Hematopoietic multipotent progenitor cell treated with erythropoietin and hydrocortisone succinate and interleukin-3 and kit ligand, for 15 days (in vitro differentiated cells): ENCODE measurements around the gene GJA9.
"Not testable (repeated sequence)": the region's sequence is repeated elsewhere in the genome, so short reads cannot be mapped to it uniquely, and the experiment has no call there.

ENCODE experiments used
- DNase-seq: peaks from one replicate; pipeline ENCODE4 v3.0.0-alpha.2; 2015; ENCODE audit warnings: low spot score

The GJA9 gene

DNA sequence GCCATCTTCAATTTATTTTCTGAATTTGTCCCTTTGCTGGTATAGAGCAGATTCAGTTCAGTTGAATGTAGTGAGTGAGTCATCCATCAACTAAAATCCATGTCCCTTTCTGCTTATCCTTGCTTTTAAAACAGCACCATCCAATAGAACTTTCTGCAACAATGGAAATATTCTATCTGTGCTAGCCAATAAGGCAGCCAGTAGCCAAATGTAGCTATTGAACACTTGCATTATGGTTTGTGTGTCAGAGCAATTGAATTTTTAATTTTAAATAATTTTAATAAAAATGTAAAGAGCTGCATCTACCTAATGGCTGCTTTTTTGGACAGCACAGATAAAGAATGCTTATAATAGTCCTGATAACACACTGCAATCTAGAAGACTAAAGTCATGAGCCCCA is at the start of gene GJA9:
TSS of gene GJA9 (minus strand) at position 101 of the 400 bp plus-strand sequence. CDS start 5,489 bp downstream, outside the sequence.
- no peak for DNase-seq

GRCh38 chr1:38929476-38929875 is 48.1 kb upstream of the GJA9 start:
- no peak for DNase-seq

GRCh38 chr1:38929054-38929453 is 47.7 kb upstream of the GJA9 start:
- no peak for DNase-seq

- DNase-seq, result no peak
Observed at GRCh38 chr1:38926091-38926490, 44.7 kb upstream of the GJA9 start.

GRCh38 chr1:38925391-38925790 is 44.0 kb upstream of the GJA9 start:
- no peak for DNase-seq

DNA sequence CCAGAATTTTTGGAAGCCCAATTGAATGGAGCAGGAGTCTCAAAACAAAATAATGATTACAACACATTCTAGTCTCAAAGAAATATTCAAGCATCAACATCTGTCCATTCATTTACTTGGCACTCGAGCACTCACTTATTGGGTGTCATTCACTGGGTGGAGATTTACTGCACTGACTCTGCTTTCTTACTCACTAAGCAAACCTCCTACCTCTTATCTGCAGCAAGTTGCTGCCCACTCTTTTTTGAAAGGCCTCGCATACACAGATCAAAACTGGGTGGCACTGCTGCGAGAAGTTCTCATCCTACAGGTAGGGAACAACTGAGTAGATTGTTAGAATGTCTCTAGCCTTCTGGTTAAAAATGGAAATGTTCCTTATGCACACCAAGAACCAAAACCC is 42.2 kb upstream of the GJA9 start:
- peak; percentile 16 for DNase-seq

DNA sequence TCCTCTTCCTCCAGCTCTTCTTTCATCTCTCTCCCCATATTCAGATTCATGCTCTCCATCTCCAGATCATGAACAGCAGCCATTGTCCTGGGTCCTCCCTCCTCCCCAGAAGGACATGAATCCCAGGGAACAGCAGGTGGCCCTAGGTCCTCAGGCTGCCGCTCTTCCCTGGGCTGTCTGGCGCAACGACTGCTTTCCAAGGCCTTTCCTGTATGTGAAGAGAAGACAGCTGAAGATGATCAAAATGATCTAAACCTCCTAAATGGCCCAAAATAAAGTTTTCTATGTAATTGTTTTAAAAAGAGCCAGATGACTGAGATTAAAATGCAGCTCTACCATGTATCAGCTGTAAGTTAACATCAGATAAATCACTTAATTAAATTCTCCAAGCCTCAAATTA is 37.7 kb upstream of the GJA9 start:
- DNase-seq, result no peak

DNA sequence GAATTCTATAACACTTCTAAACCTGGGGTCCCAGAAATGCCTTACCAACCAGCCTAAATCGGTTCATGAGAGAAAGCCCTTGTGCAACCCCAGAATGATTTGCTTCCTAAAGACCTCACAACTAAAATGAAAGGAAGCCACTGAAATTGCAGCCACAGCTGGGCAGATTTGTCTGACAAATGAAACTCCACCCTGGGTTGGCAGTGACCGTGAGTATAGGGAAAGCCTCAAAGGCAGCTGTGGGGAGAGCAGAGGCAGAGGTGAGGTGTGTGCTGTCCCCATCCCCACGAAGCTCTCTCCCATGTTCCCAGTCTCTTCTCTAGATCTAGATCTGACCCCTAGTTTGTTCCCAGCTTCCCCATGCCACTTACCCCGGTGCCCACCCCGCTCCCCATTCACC is 37.2 kb upstream of the GJA9 start:
- no peak for DNase-seq

GRCh38 chr1:38917772-38918171 is 36.4 kb upstream of the GJA9 start:
- no peak for DNase-seq

GRCh38 chr1:38917337-38917736 is 36.0 kb upstream of the GJA9 start:
- no peak for DNase-seq

DNA sequence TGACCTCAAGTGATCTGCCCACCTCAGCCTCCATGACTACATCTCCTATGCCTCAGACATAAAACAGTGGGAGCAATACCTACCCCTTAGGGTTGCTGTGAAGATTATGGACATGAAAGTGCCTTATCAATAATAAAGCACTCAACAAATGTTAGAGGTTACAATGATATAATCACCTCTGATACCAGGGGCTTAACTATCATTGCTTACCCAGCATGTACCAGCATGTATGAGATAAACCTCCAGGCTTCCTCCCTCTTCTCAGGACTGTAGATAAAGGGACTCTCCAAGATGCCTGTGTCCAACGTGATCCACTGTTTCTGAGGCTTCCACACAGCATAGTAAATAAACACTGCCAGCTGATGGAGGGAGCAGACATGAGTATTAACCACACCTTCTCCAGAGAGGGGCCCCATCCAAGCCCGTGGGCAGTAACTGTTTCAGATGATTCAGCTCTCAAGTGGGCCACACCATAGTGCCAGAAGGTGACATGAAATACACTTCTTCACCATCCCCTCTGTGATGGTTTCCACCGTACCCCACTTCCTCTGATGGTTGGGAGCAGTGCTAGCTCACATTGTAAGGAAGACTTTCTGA is 34.1 kb upstream of the GJA9 start:
- DNase-seq, result peak; percentile 58

- not testable (repeated sequence) for DNase-seq
Observed at GRCh38 chr1:38914908-38915307, 33.5 kb upstream of the GJA9 start.

GRCh38 chr1:38908821-38909220 is 27.4 kb upstream of the GJA9 start:
- no peak for DNase-seq

- DNase-seq, result no peak
Observed at GRCh38 chr1:38905985-38906384, 24.6 kb upstream of the GJA9 start.

GRCh38 chr1:38899560-38899959 is 18.2 kb upstream of the GJA9 start:
- no peak for DNase-seq

DNA sequence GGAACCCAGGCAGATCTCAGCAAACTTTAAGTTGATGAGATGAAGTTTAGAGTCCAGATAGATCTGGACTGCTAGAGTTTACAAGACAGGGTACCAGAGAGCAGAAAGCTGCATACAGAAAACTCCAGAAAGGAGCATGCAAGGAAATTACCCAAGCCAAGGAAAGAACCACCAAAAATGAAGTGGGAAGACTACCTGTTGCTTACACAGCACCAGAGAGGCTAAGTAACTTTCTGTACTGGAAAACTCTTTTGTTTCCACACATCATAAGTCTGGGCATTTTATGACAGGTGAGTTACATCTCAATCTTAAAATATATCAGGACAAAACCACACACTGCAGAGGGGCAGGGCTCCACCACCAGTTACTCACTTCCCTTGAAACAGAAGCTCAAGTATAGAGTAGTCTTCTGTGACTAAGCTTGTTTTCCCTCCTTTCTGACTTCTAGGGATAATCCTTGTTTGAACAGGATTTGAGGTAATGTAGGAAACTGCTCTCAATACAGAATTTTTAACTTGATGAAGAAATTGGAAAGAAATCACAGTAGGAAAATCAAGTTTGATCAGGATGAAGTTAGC is 17.4 kb upstream of the GJA9 start:
- DNase-seq, result no peak

GRCh38 chr1:38896169-38896568 is 14.8 kb upstream of the GJA9 start:
- DNase-seq, result no peak

- DNase-seq, result no peak
Observed at GRCh38 chr1:38892976-38893375, 11.6 kb upstream of the GJA9 start.

DNA sequence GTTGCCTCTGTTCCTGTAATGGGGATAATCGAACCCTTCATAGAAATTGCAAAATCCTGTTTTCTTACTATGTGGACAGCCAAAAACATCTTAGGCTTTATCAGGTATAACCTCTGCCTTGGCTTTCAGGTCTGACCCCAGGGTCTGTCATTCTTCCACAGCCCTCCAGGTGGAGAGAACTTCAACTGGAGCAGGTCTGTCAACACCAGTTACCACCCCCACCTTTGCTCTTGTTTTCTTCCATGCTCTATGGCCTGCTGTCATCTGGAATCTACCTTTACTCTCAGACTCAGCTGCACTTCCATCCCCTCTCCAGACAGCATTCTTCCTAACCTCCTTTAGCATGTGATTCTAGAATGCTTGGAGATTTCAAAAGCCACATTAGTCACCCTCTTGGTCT is 10.4 kb upstream of the GJA9 start:
- DNase-seq, result no peak

DNA sequence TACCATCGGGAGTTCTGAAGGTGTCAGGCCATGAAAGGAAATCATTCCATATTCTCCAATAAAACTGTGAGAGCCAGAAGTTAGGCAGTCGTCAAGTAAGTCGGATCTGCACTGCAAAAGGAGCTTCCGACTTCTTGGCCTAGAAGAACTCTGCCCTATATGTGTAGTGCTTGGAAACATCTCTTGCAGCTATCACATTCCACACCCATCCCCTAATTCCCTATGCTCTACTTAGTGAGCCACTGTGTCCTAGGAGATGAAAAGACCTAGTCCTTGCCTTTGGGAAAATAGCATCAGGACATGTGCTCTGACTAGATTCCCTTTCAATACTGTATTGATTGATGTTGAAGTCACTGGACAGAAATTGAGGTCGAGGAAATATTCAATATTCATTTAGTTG is 8.2 kb upstream of the GJA9 start:
- DNase-seq, result no peak

DNA sequence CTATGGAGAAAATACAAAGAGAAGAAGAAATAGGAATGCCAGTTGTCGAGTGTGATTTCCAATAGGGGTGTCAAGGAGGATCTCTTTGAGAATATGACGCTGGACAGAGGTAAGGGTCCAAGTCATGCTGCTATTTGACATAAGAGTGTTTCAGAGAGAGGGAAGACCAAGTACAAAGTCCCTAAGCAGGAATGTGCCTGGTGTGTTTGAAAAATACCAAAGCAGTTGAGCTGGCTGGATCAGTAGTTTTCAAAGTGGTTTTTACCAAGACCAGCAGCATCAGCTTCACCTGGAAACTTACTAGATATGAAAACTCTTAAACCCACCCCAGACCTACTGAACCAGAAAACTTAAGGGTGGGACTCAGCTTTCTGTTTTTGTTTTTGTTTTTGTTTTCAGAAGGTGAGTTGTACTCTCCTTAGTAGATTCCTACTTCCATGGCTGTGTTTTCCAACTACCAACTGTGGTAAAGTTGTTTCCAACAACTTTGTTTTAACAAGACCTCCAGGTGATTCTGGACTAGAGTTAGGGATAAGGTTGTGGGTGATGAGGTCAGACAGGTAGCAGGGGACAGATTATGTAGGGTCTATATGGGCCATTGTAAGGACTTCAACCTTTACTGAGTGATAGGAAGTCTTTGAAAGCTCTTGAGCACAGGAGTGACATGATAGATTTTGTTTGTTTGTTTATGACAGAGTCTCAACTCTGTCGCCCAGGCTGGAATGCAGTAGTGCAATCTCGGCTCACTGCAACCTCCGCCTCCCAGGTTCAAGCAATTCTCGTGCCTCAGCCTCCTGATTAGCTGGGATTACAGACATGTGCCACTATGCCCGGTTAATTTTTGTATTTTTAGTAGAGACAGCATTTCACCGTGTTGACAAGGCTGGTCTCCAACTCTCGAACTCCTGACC is 7.3 kb upstream of the GJA9 start:
- no peak for DNase-seq

- DNase-seq, result no peak
Observed at GRCh38 chr1:38885092-38885491, 3.7 kb upstream of the GJA9 start.

GRCh38 chr1:38875811-38876210 is 5.6 kb downstream of the GJA9 start:
- DNase-seq, result no peak
